GM21390 (cell line): ENCODE measurements around the gene FBLN2.

Experiments
- ATAC-seq: cut with Tn5 transposase; IDR thresholded peaks from one replicate; pipeline ENCODE4 v1.9.1; 2021; ENCODE audit not compliant: unreplicated experiment

The FBLN2 gene

DNA sequence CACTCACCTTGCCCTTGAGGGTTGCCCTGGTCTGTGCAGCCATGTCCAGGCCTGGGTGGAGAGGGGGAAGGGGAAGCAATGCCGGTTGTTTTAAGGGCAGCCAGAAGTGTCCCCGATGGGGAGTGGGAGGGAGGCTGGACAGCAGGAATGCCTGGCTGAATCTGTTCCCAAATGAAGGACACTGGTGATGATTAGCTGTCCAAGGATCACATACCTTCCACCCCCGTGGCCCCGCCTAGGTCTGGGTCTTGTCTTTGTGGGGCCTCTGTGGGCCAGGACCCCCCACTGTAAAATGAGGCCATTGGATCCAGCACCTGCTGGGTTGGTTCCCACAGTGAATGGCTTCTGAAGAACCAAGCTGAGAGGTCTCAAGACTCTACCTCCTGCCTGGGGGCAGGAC, 71.4 kb downstream of the FBLN2 start:
- no peak for ATAC-seq

DNA sequence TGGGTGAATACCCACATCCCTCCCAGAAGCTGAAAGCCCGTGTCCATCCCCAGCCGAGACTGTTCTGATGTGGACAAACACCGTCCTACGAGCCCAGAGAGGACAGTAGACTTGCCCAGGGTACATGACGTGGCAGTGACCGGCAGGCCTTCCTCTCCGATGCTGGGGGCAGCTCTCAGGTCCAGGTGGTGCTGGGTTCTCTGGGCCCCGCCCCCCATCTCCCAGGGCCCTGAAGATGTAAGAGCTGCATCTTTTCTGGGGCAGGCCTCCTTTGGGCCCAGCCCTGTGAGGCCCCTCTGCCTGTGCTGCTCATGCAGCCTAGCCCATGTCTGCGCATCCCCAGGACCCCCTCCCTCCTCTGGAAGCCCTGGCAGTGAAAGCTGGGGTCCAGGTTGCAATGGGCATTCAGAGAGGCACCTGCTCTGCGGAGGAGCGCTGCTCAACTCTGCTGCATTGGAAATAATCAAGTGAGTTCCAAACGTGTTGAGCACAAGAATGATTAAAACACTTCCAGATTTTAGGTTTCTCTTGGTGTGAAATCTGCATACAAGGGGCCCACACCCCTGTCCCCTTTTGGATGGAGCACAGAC, 71.9 kb downstream of the FBLN2 start:
- ATAC-seq: no peak

DNA sequence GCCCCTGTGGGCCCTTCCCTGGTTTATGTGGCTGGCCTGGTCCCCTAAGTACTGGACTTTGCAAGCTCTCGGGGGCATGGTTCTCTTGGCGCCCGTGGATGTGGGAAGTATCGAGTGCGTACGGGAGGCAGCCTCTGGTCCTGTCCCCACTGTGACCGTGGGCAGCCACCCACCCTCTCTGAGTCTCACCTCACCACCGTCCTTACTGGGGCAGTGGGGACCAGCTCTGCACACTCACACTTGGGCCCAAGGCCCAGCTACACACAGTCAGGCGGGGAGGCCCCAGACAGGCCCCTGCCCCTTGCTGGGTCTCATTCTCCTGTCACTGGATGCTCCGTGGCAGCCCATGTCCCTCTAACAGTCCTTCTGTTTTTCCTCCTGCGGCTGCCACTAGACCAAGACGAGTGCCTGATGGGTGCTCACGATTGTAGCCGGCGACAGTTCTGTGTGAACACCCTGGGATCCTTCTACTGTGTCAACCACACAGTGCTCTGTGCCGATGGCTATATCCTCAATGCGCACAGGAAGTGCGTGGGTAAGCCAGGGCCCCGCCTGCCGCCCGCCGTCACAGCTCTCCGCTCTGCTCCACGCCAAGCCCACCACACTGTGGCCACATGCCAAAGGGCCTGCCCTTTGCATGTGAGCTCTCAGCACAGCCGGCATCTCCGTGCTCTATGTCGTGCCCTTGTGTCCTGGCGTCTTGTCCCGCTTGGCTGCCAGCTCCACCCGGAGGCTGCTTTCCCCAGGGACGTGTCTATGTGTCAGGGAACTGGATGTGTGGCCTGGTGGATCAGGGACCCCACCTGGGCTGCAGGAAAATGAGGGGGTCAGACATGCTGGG, 72.7 kb downstream of the FBLN2 start:
- ATAC-seq: no peak

DNA sequence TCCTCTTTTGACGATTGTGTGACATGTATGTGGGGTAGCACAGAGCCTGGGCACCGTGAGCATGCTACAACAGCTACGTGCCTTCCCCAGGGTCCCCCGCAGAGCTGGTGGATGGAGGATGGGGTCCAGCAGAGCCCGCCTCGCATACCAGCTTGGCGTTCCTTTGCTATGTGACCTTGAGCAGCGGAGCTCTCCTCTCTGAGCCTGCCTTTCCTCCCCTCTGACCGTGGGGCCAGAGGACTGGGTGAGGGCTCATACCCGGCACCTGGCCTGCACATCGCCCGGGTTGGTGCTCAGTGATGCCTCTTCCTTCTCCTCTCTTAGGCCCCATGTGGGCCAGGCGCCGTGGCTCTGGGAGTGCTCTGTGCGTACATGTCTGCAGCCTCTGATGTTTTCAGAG, 73.4 kb downstream of the FBLN2 start:
- ATAC-seq: no peak

DNA sequence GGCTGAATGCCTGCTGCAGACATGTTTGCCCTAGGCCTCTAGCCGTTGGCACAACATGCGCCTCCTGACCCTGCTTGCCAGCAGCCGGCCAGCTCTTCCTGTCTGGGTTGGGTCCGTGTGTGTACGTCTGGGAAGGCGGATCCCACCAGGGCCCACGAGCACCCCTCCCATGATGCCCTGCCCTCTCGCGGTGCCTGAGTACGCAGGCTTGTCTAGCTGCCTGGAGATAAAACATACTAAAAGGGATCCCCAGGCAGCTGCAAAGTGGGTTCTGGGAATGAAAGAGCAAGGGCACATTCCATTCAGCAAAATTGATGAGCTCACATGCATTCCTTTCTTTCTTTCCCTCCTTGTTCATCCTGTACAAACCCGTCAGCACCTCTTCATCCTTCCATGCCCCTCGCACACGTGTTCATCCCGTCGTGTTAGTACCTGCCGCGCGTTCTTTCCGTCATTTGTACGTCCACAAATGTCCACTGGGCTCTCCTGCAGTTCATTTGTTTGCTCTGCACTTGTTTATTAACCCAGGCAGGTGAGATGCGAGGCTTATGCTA, 74.3 kb downstream of the FBLN2 start:
- ATAC-seq: no peak

DNA sequence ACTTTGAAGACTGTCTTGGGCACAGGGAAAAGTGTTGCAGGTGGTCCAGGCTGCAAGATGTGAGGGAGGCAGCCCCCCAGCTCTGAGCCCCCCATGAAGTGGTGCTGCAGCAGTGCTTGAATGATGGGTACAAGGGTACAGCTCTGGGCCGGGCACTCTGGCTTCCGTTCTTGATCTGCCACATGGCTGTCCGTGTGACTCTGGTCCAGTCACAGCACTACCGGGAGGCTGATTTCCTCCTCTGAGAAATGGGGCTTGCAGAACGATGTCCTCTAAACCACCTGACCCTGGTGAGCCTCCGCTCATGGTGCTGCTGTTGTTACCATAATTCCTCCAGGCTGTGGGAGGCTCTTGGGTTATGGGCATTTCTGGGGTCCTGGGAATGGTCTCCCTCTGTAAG, 75.1 kb downstream of the FBLN2 start:
- no peak for ATAC-seq

DNA sequence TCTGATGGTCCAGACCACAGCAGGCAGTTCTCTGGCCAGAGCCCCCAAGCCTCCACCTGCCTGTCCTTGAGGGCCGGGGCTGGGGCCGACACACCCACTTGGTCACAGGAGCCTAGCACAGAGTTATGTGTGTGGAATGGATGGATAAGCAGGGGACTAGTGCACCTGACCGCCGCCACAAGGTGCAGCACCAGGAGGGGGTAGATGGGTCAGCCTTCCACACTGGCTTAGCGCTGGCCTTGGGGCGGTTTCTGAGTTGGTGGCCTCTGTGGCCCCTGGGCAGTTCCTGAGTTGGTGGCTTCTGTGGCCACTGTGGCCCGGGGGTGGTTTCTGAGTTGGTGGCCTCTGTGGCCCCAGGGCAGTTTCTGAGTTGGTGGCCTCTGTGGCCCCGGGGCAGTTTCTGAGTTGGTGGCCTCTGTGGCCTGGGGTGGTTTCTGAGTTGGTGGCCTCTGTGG, 75.8 kb downstream of the FBLN2 start:
- ATAC-seq: no peak

DNA sequence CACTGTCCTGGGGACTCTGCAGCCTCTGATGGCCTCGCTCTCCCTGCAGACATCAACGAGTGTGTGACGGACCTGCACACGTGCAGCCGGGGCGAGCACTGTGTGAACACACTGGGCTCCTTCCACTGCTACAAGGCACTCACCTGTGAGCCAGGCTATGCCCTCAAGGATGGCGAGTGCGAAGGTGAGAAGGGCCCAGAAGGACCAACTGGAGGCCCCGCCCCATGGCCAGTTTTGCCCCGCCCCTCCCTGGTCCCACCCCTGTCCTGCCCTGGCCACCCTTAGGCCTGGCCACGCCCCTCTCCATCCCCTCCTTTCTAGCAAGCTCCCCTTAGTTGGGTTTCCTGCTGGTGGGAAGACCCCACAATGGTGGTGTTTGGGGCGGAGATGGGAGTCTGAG, 77.5 kb downstream of the FBLN2 start:
- no peak for ATAC-seq

DNA sequence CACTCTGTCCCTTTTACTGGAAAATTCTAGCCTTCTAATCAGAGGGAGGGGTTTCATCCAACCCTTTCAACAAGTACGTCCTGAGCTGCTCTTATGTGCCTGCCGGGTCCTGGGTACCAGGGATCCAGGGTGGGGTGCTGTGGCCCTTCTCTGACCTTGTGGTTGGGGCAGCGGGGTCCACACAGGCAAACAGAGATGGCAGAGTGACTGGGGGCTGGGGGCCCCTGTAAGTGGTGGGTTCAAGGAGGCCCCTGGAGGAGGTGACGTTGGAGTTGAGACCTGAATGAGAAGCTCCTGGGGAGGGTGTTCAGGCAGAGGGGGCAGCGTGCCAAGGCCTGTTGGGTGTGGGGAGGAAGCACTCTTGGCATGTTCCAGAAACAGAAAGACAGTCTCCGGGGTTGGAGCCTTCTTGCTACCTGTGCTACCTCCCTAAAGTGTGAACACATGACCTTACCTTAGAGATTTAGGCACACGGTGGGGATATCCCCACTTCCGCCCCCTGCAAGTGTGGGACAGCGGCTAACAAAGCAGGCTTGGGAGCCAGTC, 78.1 kb downstream of the FBLN2 start:
- no peak for ATAC-seq

DNA sequence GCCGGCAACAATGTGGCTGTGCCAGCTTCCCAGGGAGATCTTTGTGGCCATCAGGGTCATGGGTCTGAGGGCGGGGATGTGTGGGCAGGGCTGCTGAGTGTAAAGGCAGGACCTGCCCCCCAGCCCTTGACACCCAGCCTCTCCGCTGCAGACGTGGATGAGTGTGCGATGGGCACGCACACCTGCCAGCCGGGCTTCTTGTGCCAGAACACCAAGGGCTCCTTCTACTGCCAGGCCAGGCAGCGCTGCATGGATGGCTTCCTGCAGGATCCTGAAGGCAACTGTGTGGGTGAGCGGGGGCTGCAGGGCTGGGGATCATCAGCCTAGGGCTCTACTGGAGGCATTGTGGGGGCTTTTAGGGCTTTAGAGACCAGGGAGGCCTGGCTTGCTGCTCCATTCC, 78.8 kb downstream of the FBLN2 start:
- ATAC-seq: no peak

DNA sequence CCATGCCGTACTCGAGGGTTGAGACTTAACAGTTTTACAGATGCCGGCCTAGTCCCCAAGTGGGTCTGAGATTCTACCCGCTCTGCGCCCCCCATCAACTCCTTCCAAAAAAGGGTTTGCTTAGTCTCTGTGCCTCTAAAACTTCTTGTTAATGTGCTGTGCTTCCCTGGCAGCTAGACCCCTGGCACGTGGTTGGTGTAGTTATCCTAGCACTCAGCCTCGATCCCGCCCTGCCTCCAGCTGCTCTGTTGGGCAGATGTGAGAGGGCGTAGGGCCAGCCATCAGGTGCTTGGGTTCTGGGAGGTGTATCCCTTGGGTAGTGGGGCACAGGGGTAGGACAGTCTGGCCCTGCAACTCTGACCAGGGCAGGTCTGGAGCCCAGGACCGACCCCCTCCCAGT, 79.5 kb downstream of the FBLN2 start:
- no peak for ATAC-seq

DNA sequence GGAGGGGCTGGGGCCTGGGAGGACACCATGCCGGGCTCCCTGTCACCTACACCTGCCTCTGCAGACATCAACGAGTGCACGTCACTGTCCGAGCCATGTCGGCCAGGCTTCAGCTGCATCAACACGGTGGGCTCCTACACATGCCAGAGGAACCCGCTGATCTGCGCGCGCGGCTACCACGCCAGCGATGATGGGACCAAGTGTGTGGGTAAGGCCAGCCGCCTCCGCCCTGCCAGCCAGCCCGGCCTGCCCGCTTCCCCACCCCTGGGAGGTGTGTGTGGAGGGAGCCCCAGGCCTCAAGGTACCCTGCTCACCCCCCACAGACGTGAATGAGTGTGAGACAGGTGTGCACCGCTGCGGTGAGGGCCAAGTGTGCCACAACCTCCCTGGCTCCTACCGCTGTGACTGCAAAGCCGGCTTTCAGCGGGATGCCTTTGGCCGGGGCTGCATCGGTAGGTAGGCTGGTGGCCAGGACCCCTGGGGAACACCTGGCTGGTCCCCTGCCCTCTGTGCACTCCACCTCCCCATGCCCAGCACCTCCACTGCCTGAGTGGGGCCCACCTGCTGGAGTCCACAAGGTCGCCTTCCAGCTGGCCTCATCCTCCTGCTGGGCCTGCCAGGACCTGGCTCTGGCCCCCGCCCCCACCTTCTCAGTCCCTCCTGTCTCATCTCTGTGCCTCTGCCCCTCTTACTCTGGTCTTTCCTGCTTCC, 80.1 kb downstream of the FBLN2 start:
- ATAC-seq: no peak

DNA sequence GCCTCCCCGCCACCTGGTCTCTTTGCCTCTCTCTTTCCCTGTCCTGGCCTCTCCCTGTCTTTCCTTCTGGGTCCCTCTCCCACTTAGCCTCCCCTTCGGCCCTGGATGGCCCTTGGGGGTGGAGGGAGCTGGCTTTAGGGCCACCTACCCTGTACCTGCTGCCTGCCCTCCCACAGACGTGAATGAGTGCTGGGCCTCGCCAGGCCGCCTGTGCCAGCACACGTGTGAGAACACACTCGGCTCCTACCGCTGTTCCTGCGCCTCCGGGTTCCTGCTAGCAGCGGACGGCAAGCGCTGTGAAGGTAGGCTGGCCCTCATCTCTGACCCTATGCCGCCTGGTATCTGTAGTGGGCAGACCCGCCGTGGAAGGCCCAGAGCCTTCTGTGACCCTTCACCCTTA, 80.7 kb downstream of the FBLN2 start:
- ATAC-seq: no peak

DNA sequence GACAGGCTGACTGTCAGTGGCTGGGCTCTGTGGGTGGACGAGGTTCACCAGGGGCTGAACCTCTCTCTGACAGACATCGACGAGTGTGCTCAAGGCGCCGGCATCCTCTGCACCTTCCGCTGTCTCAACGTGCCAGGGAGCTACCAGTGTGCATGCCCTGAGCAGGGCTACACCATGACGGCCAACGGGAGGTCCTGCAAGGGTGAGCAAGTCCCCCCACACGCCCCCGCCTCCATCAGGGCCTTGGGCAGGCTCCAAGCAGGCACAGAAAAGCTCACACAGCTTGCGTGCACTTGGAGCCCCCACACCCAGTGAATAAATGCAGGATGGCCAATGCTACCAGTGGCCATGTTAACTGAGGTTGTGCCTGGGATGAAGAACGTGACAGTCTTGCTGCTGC, 82.3 kb downstream of the FBLN2 start:
- no peak for ATAC-seq

DNA sequence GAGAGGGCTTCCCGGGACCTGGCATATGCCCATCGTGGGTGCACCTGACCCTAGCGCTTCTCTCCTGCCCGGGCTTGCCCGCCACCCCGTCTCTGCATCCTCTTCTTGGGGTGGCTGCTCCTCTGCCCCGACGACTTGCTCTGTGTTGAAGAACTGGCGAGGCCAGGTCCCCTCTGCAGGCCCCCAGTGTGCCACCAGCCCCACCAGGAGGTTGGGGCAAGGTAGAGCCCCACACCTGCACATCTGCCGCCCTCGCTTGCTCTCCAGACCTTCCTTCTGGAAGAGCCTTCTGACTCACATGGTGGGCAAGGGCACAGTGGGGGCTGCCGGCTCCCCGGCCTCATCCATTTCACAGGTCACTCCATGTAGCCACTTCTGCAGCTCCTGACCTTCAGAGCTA, 84.3 kb downstream of the FBLN2 start:
- no peak for ATAC-seq

DNA sequence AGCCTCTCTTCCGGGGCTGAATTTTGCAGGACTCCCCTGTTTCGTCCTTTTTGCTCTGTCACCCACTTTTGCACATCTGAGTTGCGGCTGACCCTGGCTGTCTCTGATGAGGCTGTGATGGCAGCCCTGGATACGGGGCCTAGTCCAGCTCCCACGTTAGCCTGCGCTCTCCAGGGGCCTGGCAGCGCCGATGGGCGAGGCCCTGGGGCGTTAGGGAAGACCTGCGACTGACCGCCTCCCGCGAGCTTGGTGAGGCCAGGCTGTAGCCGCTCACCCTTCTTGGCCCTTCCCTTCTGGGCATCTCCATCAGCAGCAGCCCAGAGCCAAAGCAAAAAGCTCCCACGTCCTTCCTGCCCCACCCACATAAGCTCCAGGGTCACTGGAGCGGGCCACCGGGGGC, 85.2 kb downstream of the FBLN2 start:
- ATAC-seq: no peak

DNA sequence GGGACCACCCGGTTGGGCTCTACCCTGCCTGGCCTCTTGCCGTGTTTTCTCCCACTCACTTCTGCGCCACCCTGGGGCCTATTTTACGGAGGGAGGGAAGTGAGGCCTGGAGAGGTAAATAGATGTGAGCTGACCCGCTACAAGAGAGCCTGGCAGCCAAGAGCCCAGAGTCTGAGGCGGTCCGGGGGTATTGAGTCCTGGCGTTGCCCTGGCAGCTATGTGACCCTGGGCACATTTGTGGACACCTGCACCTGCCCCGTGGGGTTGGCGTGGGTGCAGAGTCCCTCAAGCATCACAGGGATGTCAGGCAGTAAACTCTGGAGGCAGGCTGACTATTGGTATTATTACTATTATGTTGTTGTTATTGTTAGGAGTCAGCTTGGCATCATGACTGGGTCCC, 85.7 kb downstream of the FBLN2 start:
- no peak for ATAC-seq

DNA sequence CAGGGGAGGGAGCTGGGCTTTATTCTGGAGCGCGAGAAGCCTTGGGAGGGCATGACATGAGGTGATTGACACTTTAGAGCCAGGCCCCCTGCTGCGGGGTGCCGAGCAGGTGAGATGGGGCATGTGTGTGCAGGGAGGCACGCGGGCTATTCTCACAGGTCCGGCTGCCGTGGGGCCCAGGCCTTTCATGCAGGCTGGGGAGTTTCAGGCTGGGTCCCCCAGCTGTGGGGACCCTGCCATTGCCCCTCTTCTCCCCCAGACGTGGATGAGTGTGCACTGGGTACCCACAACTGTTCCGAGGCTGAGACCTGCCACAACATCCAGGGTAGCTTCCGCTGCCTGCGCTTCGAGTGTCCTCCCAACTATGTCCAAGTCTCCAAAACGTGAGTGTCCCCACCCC, 87.3 kb downstream of the FBLN2 start:
- no peak for ATAC-seq

DNA sequence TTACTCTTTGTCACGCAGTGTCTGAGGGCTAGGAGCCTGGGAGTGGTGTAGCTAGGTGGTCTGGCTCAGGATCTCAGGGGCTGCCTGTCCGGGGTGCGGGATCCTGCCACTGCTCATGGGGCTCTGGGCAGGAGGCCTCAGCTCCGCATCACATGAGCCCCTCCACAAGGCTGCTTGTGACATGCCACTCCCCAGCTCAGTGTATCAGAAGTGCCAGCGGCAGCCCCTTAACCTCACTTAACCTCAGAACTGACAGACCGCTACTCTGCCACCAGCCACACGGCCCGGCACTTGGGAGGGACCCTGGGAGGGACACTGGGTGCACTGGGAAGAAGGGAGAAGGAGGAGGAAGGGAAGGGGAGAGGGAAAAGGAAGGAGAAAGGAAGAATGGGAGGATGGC, 87.9 kb downstream of the FBLN2 start:
- no peak for ATAC-seq

DNA sequence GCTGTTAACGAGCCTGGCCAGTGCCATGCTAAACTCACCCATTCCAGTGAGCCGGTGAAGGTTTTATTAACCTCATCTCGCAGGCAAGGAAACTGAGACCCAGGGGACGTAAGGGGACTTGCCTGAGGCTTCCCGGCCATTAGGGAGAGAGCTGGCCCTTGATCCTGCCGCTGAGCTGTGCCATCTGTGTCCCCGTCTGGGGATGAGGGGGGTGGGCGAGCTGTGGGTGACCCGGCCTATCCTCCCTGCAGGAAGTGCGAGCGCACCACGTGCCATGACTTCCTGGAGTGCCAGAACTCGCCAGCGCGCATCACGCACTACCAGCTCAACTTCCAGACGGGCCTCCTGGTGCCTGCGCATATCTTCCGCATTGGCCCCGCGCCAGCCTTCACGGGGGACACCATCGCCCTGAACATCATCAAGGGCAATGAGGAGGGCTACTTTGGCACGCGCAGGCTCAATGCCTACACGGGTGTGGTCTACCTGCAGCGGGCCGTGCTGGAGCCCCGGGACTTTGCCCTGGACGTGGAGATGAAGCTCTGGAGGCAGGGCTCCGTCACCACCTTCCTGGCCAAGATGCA, 88.5 kb downstream of the FBLN2 start:
- no peak for ATAC-seq

DNA sequence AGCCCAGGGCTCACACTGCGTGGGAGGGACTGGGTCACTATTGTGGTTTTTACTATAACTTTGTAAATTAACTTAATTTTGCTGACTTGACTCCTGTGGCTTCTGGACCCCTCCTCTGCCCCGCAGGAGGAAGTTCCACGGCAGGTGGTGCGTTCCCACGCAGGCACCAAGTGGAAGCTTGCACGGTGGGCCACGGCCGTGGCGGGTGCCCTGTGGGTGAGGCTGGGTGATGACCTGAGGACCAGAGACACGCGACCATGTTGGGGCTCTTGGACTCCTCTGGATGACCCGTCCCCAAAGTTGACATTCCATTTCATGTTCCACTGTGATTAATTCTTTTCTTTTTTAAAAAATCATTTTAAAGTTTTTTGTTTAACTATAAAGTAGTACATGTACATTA, 89.0 kb downstream of the FBLN2 start:
- no peak for ATAC-seq
